Mesenchymal stem cell (in vitro differentiated cells and primary cell): Measurements from ENCODE around the gene LYRM2.

Source experiments
- DNase-seq: peaks from one replicate; pipeline ENCODE4 v3.0.0-alpha.2; 2013
- H2AFZ ChIP-seq: one replicate; pipeline ENCODE4 v1.6.1; 2013; ENCODE audit warnings: low read depth, mild to moderate bottlenecking, control low read depth, inconsistent platforms, low read length, moderate library complexity
- H2AK5ac ChIP-seq: 2 replicates; pipeline ENCODE4 v1.6.1; 2013; ENCODE audit warnings: low read length, moderate library complexity, mild to moderate bottlenecking, inconsistent platforms; ENCODE audit not compliant: severe bottlenecking
- H2BK120ac ChIP-seq: one replicate; pipeline ENCODE4 v1.6.1; 2013; ENCODE audit warnings: low read depth, mild to moderate bottlenecking, inconsistent platforms, low read length, moderate library complexity
- H2BK12ac ChIP-seq, 2 experiments: one replicate each; pipeline ENCODE4 v1.6.1; 2013; ENCODE audit warnings: inconsistent platforms in 2 of 2, low read length in 2 of 2, mild to moderate bottlenecking in 2 of 2, moderate library complexity in 2 of 2, control low read depth in 1 of 2
- H2BK15ac ChIP-seq: one replicate; pipeline ENCODE4 v1.6.1; 2013; ENCODE audit warnings: mild to moderate bottlenecking, low read depth, inconsistent platforms; ENCODE audit not compliant: poor library complexity, severe bottlenecking
- H2BK5ac ChIP-seq: 2 replicates; pipeline ENCODE4 v1.6.1; 2013; ENCODE audit warnings: low read depth, mild to moderate bottlenecking, low read length, control low read depth, inconsistent platforms; ENCODE audit not compliant: poor library complexity, severe bottlenecking
- H3K14ac ChIP-seq, 2 experiments: one replicate each; pipeline ENCODE4 v1.6.1; 2013; ENCODE audit warnings: inconsistent platforms in 2 of 2, low read length in 2 of 2, control low read depth in 1 of 2, mild to moderate bottlenecking in 1 of 2, moderate library complexity in 1 of 2
- H3K18ac ChIP-seq, 2 experiments: one replicate each; pipeline ENCODE4 v1.6.1; 2013; ENCODE audit warnings: inconsistent platforms in 2 of 2, low read length in 2 of 2, control low read depth in 1 of 2, low read depth in 1 of 2, mild to moderate bottlenecking in 1 of 2
- H3K23ac ChIP-seq, 2 experiments: one replicate each; pipeline ENCODE4 v1.6.1; 2013; ENCODE audit warnings: inconsistent platforms in 2 of 2, low read length in 2 of 2, mild to moderate bottlenecking in 2 of 2, moderate library complexity in 2 of 2, control low read depth in 1 of 2
- H3K27ac ChIP-seq: 2 replicates; pipeline ENCODE4 v1.5.1; 2013; ENCODE audit warnings: mild to moderate bottlenecking, moderate library complexity, low read length, control low read depth, inconsistent platforms; ENCODE audit not compliant: poor library complexity, severe bottlenecking
- H3K27me3 ChIP-seq, 2 experiments: 2 replicates each; pipeline versions ENCODE4 v1.6.1 to v1.7.0; 2013; ENCODE audit warnings: low read length in 2 of 2, mild to moderate bottlenecking in 2 of 2, moderate library complexity in 2 of 2, control low read depth in 1 of 2, inconsistent platforms in 1 of 2; ENCODE audit not compliant: control insufficient read depth in 1 of 2, insufficient read depth in 1 of 2
- H3K36me3 ChIP-seq, 2 experiments: 2 replicates each; pipeline versions ENCODE4 v1.6.1 to v1.7.0; 2013; ENCODE audit warnings: low read length in 2 of 2, control low read depth in 1 of 2, inconsistent platforms in 1 of 2, low read depth in 1 of 2, mild to moderate bottlenecking in 1 of 2; ENCODE audit not compliant: insufficient read depth in 2 of 2, control insufficient read depth in 1 of 2
- H3K4ac ChIP-seq, 2 experiments: one replicate each; pipeline ENCODE4 v1.6.1; 2013; ENCODE audit warnings: inconsistent platforms in 2 of 2, low read length in 2 of 2, mild to moderate bottlenecking in 2 of 2, moderate library complexity in 2 of 2, control low read depth in 1 of 2, low read depth in 1 of 2
- H3K4me1 ChIP-seq: 2 replicates; pipeline ENCODE4 v1.6.1; 2013; ENCODE audit warnings: low read depth, low read length, control low read depth; ENCODE audit not compliant: control insufficient read depth, insufficient read depth
- H3K4me2 ChIP-seq: 2 replicates; pipeline ENCODE4 v1.6.1; 2013; ENCODE audit warnings: low read length, mild to moderate bottlenecking, inconsistent platforms; ENCODE audit not compliant: poor library complexity, severe bottlenecking
- H3K4me3 ChIP-seq, 2 experiments: 2 replicates each; pipeline versions ENCODE4 v1.5.1 to v1.7.0; 2013; ENCODE audit warnings: low read length in 2 of 2, mild to moderate bottlenecking in 2 of 2, control low read depth in 1 of 2, low read depth in 1 of 2; ENCODE audit not compliant: insufficient read depth in 1 of 2
- H3K79me1 ChIP-seq: replicated peaks from 2 replicates; pipeline ENCODE4 v1.6.1; 2013; ENCODE audit warnings: mild to moderate bottlenecking, control low read depth, low read length, inconsistent platforms; ENCODE audit not compliant: poor library complexity, severe bottlenecking
- H3K9ac ChIP-seq: 2 replicates; pipeline ENCODE4 v1.7.0; 2013; ENCODE audit warnings: mild to moderate bottlenecking, low read length, moderate library complexity
- H3K9me3 ChIP-seq: 2 replicates; pipeline ENCODE4 v1.7.0; 2013; ENCODE audit warnings: mild to moderate bottlenecking, low read length; ENCODE audit not compliant: control insufficient read depth
- H4K8ac ChIP-seq: one replicate; pipeline ENCODE4 v1.6.1; 2013; ENCODE audit warnings: inconsistent platforms, mild to moderate bottlenecking, low read length, moderate library complexity
- H4K91ac ChIP-seq: one replicate; pipeline ENCODE4 v1.6.1; 2013; ENCODE audit warnings: mild to moderate bottlenecking, low read length, inconsistent platforms
- WGBS: methylation state at CpG from one replicate; pipeline ENCODE4 v1.1.7; 2013; ENCODE audit warnings: mixed read lengths; 5-methylcytosine and 5-hydroxymethylcytosine counted together

Gene LYRM2

GRCh38 chr6:89564752-89565427, 73.7 kb downstream of the LYRM2 start:
- Histone ChIP-seq H2BK15ac (no peak overlapping the region), H2AFZ (no peak overlapping the region), H3K14ac (no peak overlapping the region), H2BK120ac (no peak overlapping the region), H3K79me1 (no peaks in the 10 kb centered on the region), H3K9ac (no peak overlapping the region), H3K4me3 (no peak overlapping the region), H3K9me3 (no peaks in the 10 kb centered on the region), H3K23ac (no peak overlapping the region), H2AK5ac (no peak overlapping the region), H3K36me3 (no peaks in the 10 kb centered on the region), H3K27ac (no peak overlapping the region), H2BK12ac (no peak overlapping the region), H3K27me3 (peaks cover 15 to 16% of the 10 kb centered on the region in 2 experiments), H3K4me1 (no peaks in the 10 kb centered on the region), H2BK5ac (no peak overlapping the region), H3K4me2 (no peak overlapping the region), H3K4ac (no peak overlapping the region), H4K91ac (no peak overlapping the region), H3K18ac (no peak overlapping the region), H4K8ac (no peak overlapping the region)
- peak; percentile 40 for DNase-seq
- WGBS: 58% methylated on average over 6 of the region's 8 CpGs

GRCh38 chr6:89563866-89564265, 74.7 kb downstream of the LYRM2 start:
- no peaks in the 10 kb centered on the region for H3K36me3 ChIP-seq
- H2AK5ac ChIP-seq: no peak overlapping the region
- no peak overlapping the region for H4K91ac ChIP-seq
- H3K23ac ChIP-seq: no peak overlapping the region
- no peak overlapping the region for H3K9ac ChIP-seq
- H3K4me3 ChIP-seq: no peak overlapping the region
- no peak overlapping the region for H2AFZ ChIP-seq
- H2BK12ac ChIP-seq: no peak overlapping the region
- no peaks in the 10 kb centered on the region for H3K79me1 ChIP-seq
- no peak overlapping the region for H3K4me2 ChIP-seq
- DNase-seq: no peak
- no peaks in the 10 kb centered on the region for H3K9me3 ChIP-seq
- H4K8ac ChIP-seq: no peak overlapping the region
- no peak overlapping the region for H2BK15ac ChIP-seq
- H3K4me1 ChIP-seq: no peaks in the 10 kb centered on the region
- no peak overlapping the region for H3K14ac ChIP-seq
- no peak overlapping the region for H3K4ac ChIP-seq
- no peak overlapping the region for H2BK120ac ChIP-seq
- H3K27me3 ChIP-seq: peaks cover 15 to 16% of the 10 kb centered on the region in 2 experiments
- no peak overlapping the region for H2BK5ac ChIP-seq
- no peak overlapping the region for H3K18ac ChIP-seq
- no peak overlapping the region for H3K27ac ChIP-seq
- 86% methylated on average over 1 of the region's 1 CpG for WGBS

GRCh38 chr6:89562093-89562973, 76.2 kb downstream of the LYRM2 start:
- Histone ChIP-seq H3K18ac (no peak overlapping the region), H3K4ac (no peak overlapping the region), H3K36me3 (no peaks in the 10 kb centered on the region), H2AK5ac (no peak overlapping the region), H2BK5ac (no peak overlapping the region), H3K9me3 (no peaks in the 10 kb centered on the region), H3K4me1 (no peaks in the 10 kb centered on the region), H2AFZ (no peak overlapping the region), H2BK12ac (no peak overlapping the region), H3K79me1 (no peaks in the 10 kb centered on the region), H2BK120ac (no peak overlapping the region), H3K23ac (no peak overlapping the region), H3K27ac (no peak overlapping the region), H3K9ac (peak overlapping the region; percentile 61), H2BK15ac (no peak overlapping the region), H4K8ac (no peak overlapping the region), H3K4me2 (no peak overlapping the region), H3K14ac (peak overlapping the region in 1 of 2 experiments; percentile 14), H3K4me3 (peak overlapping the region in 1 of 2 experiments; percentile 68), H3K27me3 (peaks cover 15 to 16% of the 10 kb centered on the region in 2 experiments), H4K91ac (no peak overlapping the region)
- peak; percentile 3 for DNase-seq
- WGBS: 37% methylated on average over 21 of the region's 21 CpGs

GRCh38 chr6:89559487-89559886, 79.1 kb downstream of the LYRM2 start:
- DNase-seq: no peak
- Histone ChIP-seq H2AFZ (no peak overlapping the region), H3K36me3 (no peaks in the 10 kb centered on the region), H3K27me3 (peaks cover 21 to 28% of the 10 kb centered on the region in 2 experiments), H2BK120ac (no peak overlapping the region), H3K79me1 (no peaks in the 10 kb centered on the region), H3K4me3 (no peak overlapping the region), H3K23ac (no peak overlapping the region), H3K9ac (no peak overlapping the region), H3K14ac (no peak overlapping the region), H3K4me2 (no peak overlapping the region), H3K4ac (no peak overlapping the region), H2BK5ac (no peak overlapping the region), H4K91ac (no peak overlapping the region), H2AK5ac (no peak overlapping the region), H3K4me1 (no peaks in the 10 kb centered on the region), H4K8ac (no peak overlapping the region), H3K27ac (no peak overlapping the region), H2BK12ac (no peak overlapping the region), H3K18ac (no peak overlapping the region), H2BK15ac (no peak overlapping the region), H3K9me3 (no peaks in the 10 kb centered on the region)
- 70% methylated on average over 1 of the region's 1 CpG for WGBS
